HG03139 (cell line): Measurements from ENCODE around the gene SYT14.
"Not testable (repeated sequence)": the region's sequence is repeated elsewhere in the genome, so short reads cannot be mapped to it uniquely, and the experiment has no call there.

ENCODE experiments used
- ATAC-seq: cut with Tn5 transposase; IDR thresholded peaks from one replicate; pipeline ENCODE4 v1.9.1; 2021; ENCODE audit not compliant: unreplicated experiment

Gene SYT14

GRCh38 chr1:209936125-209936524, 1.9 kb upstream of the SYT14 start:
- no peak for ATAC-seq

- no peak for ATAC-seq
These were observed 7.4 kb downstream of the SYT14 start for GRCh38 chr1:209945377-209945776.

- ATAC-seq: no peak
These were observed 10.1 kb downstream of the SYT14 start for GRCh38 chr1:209948155-209948554.

- ATAC-seq: no peak
These were observed 18.1 kb downstream of the SYT14 start for GRCh38 chr1:209956116-209956515.

GRCh38 chr1:209959623-209960022, 21.6 kb downstream of the SYT14 start:
- ATAC-seq: no peak

GRCh38 chr1:209960926-209961325, 22.9 kb downstream of the SYT14 start:
- no peak for ATAC-seq

- no peak for ATAC-seq
These were observed 24.4 kb downstream of the SYT14 start for GRCh38 chr1:209962388-209962787.

- ATAC-seq: no peak
These were observed 24.8 kb downstream of the SYT14 start for GRCh38 chr1:209962856-209963255.

GRCh38 chr1:209965996-209966395, 28.0 kb downstream of the SYT14 start:
- no peak for ATAC-seq

- not testable (repeated sequence) for ATAC-seq
These were observed 40.7 kb downstream of the SYT14 start for GRCh38 chr1:209978721-209979120.

- no peak for ATAC-seq
These were observed 45.9 kb downstream of the SYT14 start for GRCh38 chr1:209983953-209984352.

- ATAC-seq: no peak
These were observed 47.0 kb downstream of the SYT14 start for GRCh38 chr1:209985002-209985401.

- ATAC-seq: no peak
These were observed 50.7 kb downstream of the SYT14 start for GRCh38 chr1:209988706-209989105.

GRCh38 chr1:209989525-209989924, 51.5 kb downstream of the SYT14 start:
- ATAC-seq: no peak

- no peak for ATAC-seq
These were observed 55.2 kb downstream of the SYT14 start for GRCh38 chr1:209993061-209993830.

GRCh38 chr1:209996348-209996747, 58.3 kb downstream of the SYT14 start:
- no peak for ATAC-seq

- ATAC-seq: no peak
These were observed 61.0 kb downstream of the SYT14 start for GRCh38 chr1:209999005-209999404.

GRCh38 chr1:210001751-210002150, 63.7 kb downstream of the SYT14 start:
- no peak for ATAC-seq

- no peak for ATAC-seq
These were observed 65.5 kb downstream of the SYT14 start for GRCh38 chr1:210003501-210003900.

- no peak for ATAC-seq
These were observed 72.1 kb downstream of the SYT14 start for GRCh38 chr1:210010161-210010560.

GRCh38 chr1:210021145-210021860, 83.3 kb downstream of the SYT14 start:
- no peak for ATAC-seq

GRCh38 chr1:210022044-210022443, 84.0 kb downstream of the SYT14 start:
- ATAC-seq: no peak
